ENCODE measurements around the gene RUVBL2.

DNA sequence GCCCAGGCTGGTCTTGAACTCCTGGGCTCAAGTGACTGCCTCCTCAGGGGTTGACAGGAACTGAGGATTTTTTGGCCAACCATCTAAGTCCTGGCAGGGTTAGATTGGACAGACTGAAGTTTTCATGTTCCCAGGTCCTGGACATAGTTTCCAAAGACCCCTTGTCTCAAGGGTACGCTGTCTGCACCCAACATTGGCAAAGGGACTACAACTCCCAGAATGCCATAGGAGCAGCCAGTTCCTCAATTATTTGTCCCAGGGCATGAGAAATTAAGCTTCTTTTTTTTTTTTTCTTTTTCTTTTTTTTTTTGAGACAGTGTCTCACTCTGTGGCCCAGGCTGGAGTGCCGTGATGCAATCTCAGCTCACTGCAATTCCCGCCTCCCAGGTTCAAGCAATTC is 7.5 kb upstream of the RUVBL2 start:
- TF ChIP-seq CTCF (IDR thresholded peaks at IDR 0.05): no peak
- TF ChIP-seq POLR2A (IDR thresholded peaks at IDR 0.05): no peak
